ENCODE data around the gene DCBLD1.
"Not testable (repeated sequence)": the region's sequence is repeated elsewhere in the genome, so short reads cannot be mapped to it uniquely, and the experiment has no call there.

Gene DCBLD1

DNA sequence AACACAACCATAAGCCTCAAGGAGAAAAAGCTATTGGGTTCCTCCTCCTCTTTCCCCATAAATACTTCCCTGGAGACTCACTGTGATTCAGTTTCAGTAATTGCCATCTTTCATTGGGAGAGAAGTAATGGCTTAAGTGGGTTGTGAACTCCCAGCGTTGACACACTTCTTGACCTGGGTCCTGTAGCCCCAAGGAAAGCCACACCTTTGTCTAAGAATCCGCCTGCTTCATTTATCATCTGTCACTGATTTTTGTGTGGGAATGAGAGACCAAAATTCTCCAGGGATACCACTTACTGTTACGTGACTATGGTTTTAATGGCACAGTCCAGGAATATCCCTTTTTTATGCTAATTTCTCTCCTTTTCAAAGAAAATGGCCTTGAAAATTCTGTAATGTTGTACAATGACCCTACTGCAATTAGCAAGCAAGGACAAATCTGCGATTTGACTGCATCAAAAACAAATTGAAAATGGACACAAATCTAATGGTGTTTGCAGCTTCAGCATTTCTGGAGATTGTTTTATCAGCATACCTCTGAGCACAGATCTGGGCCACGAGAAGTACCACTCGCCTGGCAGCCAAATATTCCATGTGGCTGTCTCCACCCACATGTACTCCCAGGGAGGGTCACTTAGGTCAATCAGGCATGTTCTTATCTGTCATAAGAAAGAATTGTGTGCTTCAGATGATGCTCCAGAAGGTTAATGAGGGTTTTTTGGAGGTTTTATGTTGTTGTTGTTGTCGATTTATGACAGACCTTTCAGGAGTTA, 29.8 kb downstream of the DCBLD1 start:
- Histone ChIP-seq H3K36me3 (ENCODE audit: control insufficient read depth, insufficient read depth, low read length) (no peaks in the 10 kb centered on the region), H3K27me3 (ENCODE audit: control insufficient read depth, insufficient read depth, low read length) (no peaks in the 10 kb centered on the region), H3K27ac (ENCODE audit: low read length) (no peak overlapping the region), H3K9me3 (ENCODE audit: control insufficient read depth, insufficient read depth, low read length) (no peaks in the 10 kb centered on the region), H3K4me3 (ENCODE audit: low read length) (no peak overlapping the region), H3K4me1 (ENCODE audit: control insufficient read depth, insufficient read depth, low read length) (no peaks in the 10 kb centered on the region)
- 100% methylated on average over 1 of the region's 7 CpGs for WGBS (ENCODE audit: insufficient coverage, insufficient read length)
- DNase-seq (ENCODE audit: low read depth, low spot score): no peak

DNA sequence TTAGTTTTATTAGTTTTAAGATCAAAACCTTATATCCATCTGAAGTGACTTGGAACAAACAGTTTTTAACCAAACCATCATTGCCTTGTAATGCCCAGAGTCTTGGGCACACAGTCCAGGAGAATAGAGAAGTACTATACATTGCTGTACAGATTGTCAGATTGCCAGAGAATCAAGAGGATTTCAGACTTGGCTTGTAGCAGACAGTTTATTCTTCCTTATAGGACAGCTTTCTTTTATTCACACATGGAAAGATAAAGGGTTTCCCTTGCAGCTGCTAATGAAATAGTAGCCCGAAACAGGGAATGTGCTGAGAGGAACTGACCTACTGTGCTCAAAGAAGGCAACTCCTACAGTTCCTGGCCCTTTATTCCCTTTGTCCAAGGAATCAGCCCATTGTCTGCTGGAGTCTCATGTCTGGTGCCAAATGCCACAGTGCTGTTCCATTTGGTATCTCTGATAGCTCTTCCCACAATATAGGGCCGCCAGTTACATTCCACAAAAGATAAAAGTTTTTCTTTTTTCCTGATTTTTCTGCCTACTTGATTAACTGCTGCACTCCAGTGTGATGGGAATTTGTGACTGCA, 30.6 kb downstream of the DCBLD1 start:
- DNase-seq (ENCODE audit: low read depth, low spot score): no peak
- no peaks in the 10 kb centered on the region for H3K9me3 ChIP-seq (ENCODE audit: control insufficient read depth, insufficient read depth, low read length)
- no CpG with 5 or more reads among the region's 2 CpGs for WGBS (ENCODE audit: insufficient coverage, insufficient read length)
- H3K4me1 ChIP-seq (ENCODE audit: control insufficient read depth, insufficient read depth, low read length): no peaks in the 10 kb centered on the region
- no peak overlapping the region for H3K27ac ChIP-seq (ENCODE audit: low read length)
- no peaks in the 10 kb centered on the region for H3K36me3 ChIP-seq (ENCODE audit: control insufficient read depth, insufficient read depth, low read length)
- no peak overlapping the region for H3K4me3 ChIP-seq (ENCODE audit: low read length)
- H3K27me3 ChIP-seq (ENCODE audit: control insufficient read depth, insufficient read depth, low read length): no peaks in the 10 kb centered on the region

DNA sequence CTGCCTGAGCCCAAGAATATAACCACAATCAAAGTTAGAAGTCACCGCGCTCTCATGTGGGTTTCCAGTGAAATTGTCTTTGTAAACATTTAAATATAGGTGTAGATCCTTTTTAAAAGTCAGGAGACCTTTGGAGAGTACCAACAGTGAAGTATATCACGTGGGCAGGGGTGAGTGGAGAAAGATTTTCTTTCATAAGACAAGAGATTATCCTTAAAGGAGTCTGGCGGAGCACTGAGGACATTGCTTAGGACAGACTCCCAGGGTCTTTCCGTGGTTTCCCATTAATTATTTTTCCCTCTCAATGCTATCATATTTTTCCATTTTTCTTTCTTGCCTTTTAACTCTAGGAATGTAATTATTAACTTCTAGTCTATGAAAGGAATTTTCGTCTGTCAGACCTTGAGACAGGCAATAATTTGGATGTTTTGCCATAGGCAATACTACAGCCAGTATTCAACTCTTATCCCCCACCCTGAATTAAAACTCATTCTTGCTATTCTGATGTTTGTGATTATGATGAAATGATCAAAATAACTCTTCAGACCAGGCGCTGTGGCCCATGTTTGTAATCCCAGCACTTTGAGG, 31.4 kb downstream of the DCBLD1 start:
- Histone ChIP-seq H3K4me1 (ENCODE audit: control insufficient read depth, insufficient read depth, low read length) (no peaks in the 10 kb centered on the region), H3K27me3 (ENCODE audit: control insufficient read depth, insufficient read depth, low read length) (no peaks in the 10 kb centered on the region), H3K9me3 (ENCODE audit: control insufficient read depth, insufficient read depth, low read length) (no peaks in the 10 kb centered on the region), H3K36me3 (ENCODE audit: control insufficient read depth, insufficient read depth, low read length) (no peaks in the 10 kb centered on the region), H3K4me3 (ENCODE audit: low read length) (no peak overlapping the region), H3K27ac (ENCODE audit: low read length) (no peak overlapping the region)
- DNase-seq (ENCODE audit: low read depth, low spot score): no peak
- WGBS (ENCODE audit: insufficient coverage, insufficient read length): no CpG with 5 or more reads among the region's 7 CpGs

DNA sequence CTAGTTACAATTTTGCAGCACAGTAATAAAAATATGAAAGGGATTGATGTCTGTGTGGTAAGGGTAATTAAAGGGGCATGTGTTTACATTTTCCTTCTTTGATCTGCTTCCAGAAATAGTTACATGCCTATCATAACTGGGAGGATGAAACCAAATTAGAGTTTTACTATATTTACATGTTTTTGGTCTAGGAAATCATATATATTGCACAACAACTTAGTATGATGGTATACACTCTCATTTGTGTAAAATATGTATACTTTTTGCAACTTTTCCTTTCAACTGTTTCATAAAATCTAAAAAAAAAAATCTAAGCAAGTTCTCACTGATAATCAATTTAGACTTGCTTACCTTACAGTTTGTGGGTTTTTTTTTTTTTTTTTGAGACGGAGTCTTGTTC, 32.2 kb downstream of the DCBLD1 start:
- H3K36me3 ChIP-seq (ENCODE audit: control insufficient read depth, insufficient read depth, low read length): no peaks in the 10 kb centered on the region
- DNase-seq (ENCODE audit: low read depth, low spot score): no peak
- no peak overlapping the region for H3K4me3 ChIP-seq (ENCODE audit: low read length)
- WGBS (ENCODE audit: insufficient coverage, insufficient read length): no CpG with 5 or more reads among the region's 1 CpG
- H3K27me3 ChIP-seq (ENCODE audit: control insufficient read depth, insufficient read depth, low read length): no peaks in the 10 kb centered on the region
- no peaks in the 10 kb centered on the region for H3K4me1 ChIP-seq (ENCODE audit: control insufficient read depth, insufficient read depth, low read length)
- H3K9me3 ChIP-seq (ENCODE audit: control insufficient read depth, insufficient read depth, low read length): no peaks in the 10 kb centered on the region
- no peak overlapping the region for H3K27ac ChIP-seq (ENCODE audit: low read length)

DNA sequence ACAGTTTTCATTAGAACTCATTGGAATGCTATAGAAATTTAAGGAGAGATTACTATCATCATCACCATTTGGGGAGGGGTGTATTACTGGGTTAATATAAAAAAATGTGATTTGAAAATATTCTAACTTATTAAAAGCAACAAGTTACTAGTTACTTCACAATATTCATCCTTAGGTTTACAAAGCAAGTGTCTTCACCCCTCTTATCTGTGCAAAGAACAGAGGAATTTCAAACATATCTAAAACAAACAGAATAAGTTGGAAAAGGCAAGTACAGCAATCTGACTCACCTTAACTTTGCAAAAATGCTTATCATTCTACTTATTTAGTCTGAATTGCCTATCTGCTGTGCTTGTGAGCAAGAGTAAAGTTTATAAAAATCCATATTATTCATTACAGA, 32.9 kb downstream of the DCBLD1 start:
- Histone ChIP-seq H3K4me3 (ENCODE audit: low read length) (no peak overlapping the region), H3K27ac (ENCODE audit: low read length) (no peak overlapping the region), H3K36me3 (ENCODE audit: control insufficient read depth, insufficient read depth, low read length) (no peaks in the 10 kb centered on the region), H3K27me3 (ENCODE audit: control insufficient read depth, insufficient read depth, low read length) (no peaks in the 10 kb centered on the region), H3K9me3 (ENCODE audit: control insufficient read depth, insufficient read depth, low read length) (no peaks in the 10 kb centered on the region), H3K4me1 (ENCODE audit: control insufficient read depth, insufficient read depth, low read length) (no peaks in the 10 kb centered on the region)
- no peak for DNase-seq (ENCODE audit: low read depth, low spot score)

DNA sequence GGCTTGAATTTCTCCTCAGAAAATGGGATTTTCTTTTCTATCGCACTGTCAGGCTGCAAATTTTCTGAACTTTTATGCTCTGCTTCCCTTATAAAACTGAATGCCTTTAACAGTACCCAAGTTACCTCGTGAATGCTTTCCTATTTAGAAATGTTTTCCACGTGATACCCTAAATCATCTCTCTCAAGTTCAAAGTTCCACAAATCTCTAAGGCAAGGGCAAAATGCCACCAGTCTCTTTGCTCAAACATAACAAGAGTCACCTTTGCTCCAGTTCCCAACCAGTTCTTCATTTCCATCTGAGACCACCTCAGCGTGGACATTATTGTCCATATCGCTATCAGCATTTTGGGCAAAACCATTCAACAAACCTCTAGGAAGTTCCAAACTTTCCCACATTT, 35.5 kb downstream of the DCBLD1 start:
- not testable (repeated sequence) for H3K9me3 ChIP-seq (ENCODE audit: control insufficient read depth, insufficient read depth, low read length); H3K36me3 ChIP-seq (ENCODE audit: control insufficient read depth, insufficient read depth, low read length); H3K4me3 ChIP-seq (ENCODE audit: low read length); H3K27ac ChIP-seq (ENCODE audit: low read length); DNase-seq (ENCODE audit: low read depth, low spot score); H3K4me1 ChIP-seq (ENCODE audit: control insufficient read depth, insufficient read depth, low read length); H3K27me3 ChIP-seq (ENCODE audit: control insufficient read depth, insufficient read depth, low read length)
- no CpG with 5 or more reads among the region's 5 CpGs for WGBS (ENCODE audit: insufficient coverage, insufficient read length)

DNA sequence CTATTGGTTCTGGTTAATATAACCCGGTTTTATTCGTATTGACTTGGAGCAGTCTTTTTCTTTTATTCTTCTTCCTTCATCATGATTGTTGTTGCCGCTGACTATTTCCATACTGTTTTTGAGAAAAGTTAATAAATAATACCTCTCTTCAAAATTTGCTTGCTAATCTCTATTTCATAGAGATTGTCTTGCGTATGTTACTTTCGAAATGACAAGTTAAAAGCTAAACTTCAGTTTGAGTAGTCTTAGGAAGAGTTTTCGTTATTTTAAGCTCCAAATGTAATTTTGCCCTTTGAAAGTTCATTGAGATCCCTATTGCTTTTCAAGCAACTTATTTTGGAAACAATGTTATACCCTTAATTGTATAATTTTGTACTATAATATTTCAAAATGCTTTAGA, 36.4 kb downstream of the DCBLD1 start:
- Histone ChIP-seq H3K4me1 (ENCODE audit: control insufficient read depth, insufficient read depth, low read length) (no peaks in the 10 kb centered on the region), H3K27me3 (ENCODE audit: control insufficient read depth, insufficient read depth, low read length) (no peaks in the 10 kb centered on the region), H3K36me3 (ENCODE audit: control insufficient read depth, insufficient read depth, low read length) (no peaks in the 10 kb centered on the region), H3K4me3 (ENCODE audit: low read length) (no peak overlapping the region), H3K27ac (ENCODE audit: low read length) (no peak overlapping the region), H3K9me3 (ENCODE audit: control insufficient read depth, insufficient read depth, low read length) (no peaks in the 10 kb centered on the region)
- WGBS (ENCODE audit: insufficient coverage, insufficient read length): no CpG with 5 or more reads among the region's 6 CpGs
- DNase-seq (ENCODE audit: low read depth, low spot score): no peak

DNA sequence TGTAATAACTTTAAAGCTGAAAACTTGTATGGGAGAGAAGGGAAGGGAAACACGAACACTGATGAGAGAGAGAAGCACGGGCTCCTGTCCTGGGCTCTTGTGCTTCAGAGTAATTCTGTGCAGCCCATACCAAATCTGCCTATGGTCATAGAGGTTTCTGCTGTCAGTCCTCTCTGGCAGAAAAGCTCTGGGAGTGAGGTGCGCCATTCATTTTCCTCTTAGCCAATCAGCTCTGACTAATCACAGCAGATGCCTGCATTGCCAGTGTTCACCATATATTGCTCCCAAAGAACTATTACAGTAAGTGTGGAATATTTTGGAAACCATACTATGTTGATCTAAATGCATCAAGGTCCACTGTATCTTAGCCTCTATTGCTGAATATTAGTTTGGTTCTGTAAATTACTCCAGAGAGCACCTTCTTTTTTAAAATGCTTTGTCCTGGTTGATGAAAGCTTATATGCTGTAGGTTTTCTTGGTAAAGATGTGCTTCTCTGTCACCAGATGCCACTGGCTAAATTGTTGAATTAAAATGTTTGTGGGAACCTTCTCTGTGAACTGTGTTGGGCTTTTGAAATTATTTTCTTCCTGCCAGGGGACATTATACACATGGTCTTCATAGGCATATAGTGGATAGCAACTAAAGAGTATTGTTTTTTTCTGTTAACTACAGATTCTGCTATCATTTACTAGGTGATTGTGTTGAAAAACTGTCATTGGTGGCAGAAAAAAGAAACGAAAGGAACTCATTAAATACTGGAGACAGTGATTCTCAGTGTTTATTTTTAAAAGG, 38.3 kb downstream of the DCBLD1 start:
- no CpG with 5 or more reads among the region's 4 CpGs for WGBS (ENCODE audit: insufficient coverage, insufficient read length)
- H3K27me3 ChIP-seq (ENCODE audit: control insufficient read depth, insufficient read depth, low read length): no peaks in the 10 kb centered on the region
- H3K4me1 ChIP-seq (ENCODE audit: control insufficient read depth, insufficient read depth, low read length): no peaks in the 10 kb centered on the region
- no peak overlapping the region for H3K27ac ChIP-seq (ENCODE audit: low read length)
- DNase-seq (ENCODE audit: low read depth, low spot score): no peak
- no peak overlapping the region for H3K4me3 ChIP-seq (ENCODE audit: low read length)
- no peaks in the 10 kb centered on the region for H3K36me3 ChIP-seq (ENCODE audit: control insufficient read depth, insufficient read depth, low read length)
- no peaks in the 10 kb centered on the region for H3K9me3 ChIP-seq (ENCODE audit: control insufficient read depth, insufficient read depth, low read length)

DNA sequence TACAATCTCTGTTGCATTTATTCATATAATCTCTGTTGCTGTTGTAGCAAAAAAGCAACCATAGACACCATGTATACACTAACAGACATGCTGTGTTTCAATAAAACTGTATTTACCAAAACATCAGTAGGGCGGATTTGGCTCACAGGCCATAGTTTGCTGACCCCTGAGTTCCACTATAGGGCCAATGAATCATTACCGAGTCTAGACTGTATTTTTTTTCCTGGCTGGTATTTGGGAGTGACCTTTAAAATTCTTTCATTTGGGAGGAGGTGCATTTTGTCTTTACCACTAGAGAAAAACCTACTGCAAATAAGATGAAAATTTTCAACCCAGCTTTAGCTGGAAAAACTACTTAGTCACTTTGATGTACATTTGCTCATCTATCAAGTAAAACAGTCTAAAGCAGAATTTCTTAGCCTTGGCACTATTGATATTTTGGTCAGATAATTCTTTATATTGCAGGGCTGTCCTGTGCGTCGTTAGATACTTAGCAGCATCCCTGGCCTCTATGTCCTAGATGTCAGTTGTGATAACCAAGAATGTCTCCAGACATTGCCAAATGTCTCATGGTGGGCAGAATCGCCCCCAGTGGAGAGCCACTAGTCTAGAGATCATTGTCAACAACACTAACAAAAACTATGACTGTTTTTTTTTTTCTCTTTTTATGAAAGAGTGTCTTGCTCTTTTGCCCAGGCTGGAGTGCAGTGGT, 39.5 kb downstream of the DCBLD1 start:
- no peaks in the 10 kb centered on the region for H3K27me3 ChIP-seq (ENCODE audit: control insufficient read depth, insufficient read depth, low read length)
- no CpG with 5 or more reads among the region's 5 CpGs for WGBS (ENCODE audit: insufficient coverage, insufficient read length)
- DNase-seq (ENCODE audit: low read depth, low spot score): no peak
- no peak overlapping the region for H3K4me3 ChIP-seq (ENCODE audit: low read length)
- H3K27ac ChIP-seq (ENCODE audit: low read length): no peak overlapping the region
- no peaks in the 10 kb centered on the region for H3K4me1 ChIP-seq (ENCODE audit: control insufficient read depth, insufficient read depth, low read length)
- H3K9me3 ChIP-seq (ENCODE audit: control insufficient read depth, insufficient read depth, low read length): no peaks in the 10 kb centered on the region
- H3K36me3 ChIP-seq (ENCODE audit: control insufficient read depth, insufficient read depth, low read length): no peaks in the 10 kb centered on the region

DNA sequence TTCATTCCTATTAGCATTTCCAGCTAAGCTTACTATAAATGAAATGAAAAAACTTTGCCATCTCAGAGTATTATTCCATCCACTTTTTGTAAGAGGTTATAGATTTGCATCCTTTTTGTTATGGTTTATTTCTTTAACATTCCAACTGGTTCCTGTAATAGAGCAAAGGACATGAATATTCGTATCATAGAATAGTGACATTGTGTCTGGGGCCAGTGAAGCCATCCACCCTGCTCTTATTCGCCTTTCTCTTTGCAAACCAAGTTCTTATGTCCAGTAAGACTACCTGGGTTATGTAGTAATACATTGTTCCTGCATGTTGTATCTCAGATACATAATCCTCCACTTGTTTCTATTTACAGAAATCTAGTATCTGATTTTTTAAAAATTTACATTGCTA, 43.1 kb downstream of the DCBLD1 start:
- DNase-seq (ENCODE audit: low read depth, low spot score): no peak
- Histone ChIP-seq H3K27me3 (ENCODE audit: control insufficient read depth, insufficient read depth, low read length) (no peaks in the 10 kb centered on the region), H3K27ac (ENCODE audit: low read length) (no peak overlapping the region), H3K9me3 (ENCODE audit: control insufficient read depth, insufficient read depth, low read length) (no peaks in the 10 kb centered on the region), H3K4me1 (ENCODE audit: control insufficient read depth, insufficient read depth, low read length) (no peaks in the 10 kb centered on the region), H3K4me3 (ENCODE audit: low read length) (no peak overlapping the region), H3K36me3 (ENCODE audit: control insufficient read depth, insufficient read depth, low read length) (no peaks in the 10 kb centered on the region)
- WGBS (ENCODE audit: insufficient coverage, insufficient read length): no CpG with 5 or more reads among the region's 2 CpGs
